Stomach (tissue), 9 donors: ENCODE measurements around the gene MBNL2. TPM values are rescaled to one million over a fixed set of nuclear protein-coding genes. Genes with fewer than 3 reads are reported as not detected.

Experiments
- DNase-seq, 2 donors: peaks; one replicate each; pipeline versions ENCODE4 v3.0.0 to v3.0.0-alpha.2; 2013 to 2019
- H3K27ac ChIP-seq, 5 donors: fragments of 200-600 bp in 4 of 5; sonication (generic) in 4 of 5; one replicate each; pipeline ENCODE4 v1.5.1; 2013 to 2019; ENCODE audit warnings: mild to moderate bottlenecking in 1 of 5, moderate library complexity in 1 of 5
- H3K27me3 ChIP-seq, 3 donors: fragments of 200-600 bp; sonication (generic); one replicate each; pipeline ENCODE4 v1.5.1; 2017 to 2019; ENCODE audit warnings: mixed run types in 1 of 3
- H3K36me3 ChIP-seq, 4 donors: fragments of 200-600 bp; sonication (generic); 1 replicate in 3 of 4; 2 replicates in 1 of 4; pipeline ENCODE4 v1.5.1; 2016 to 2019
- H3K4me1 ChIP-seq, 4 donors: fragments of 200-600 bp; sonication (generic); one replicate each; pipeline ENCODE4 v1.5.1; 2016 to 2019
- H3K4me3 ChIP-seq, 4 donors: fragments of 200-600 bp; sonication (generic) in 3 of 4; one replicate each; pipeline ENCODE4 v1.5.1; 2016 to 2019; ENCODE audit warnings: mild to moderate bottlenecking in 1 of 4
- H3K9me3 ChIP-seq, 4 donors: fragments of 200-600 bp; sonication (generic); one replicate each; pipeline ENCODE4 v1.5.1; 2016 to 2019
- EP300 ChIP-seq: sonication (generic); formaldehyde crosslinking; IDR thresholded peaks from one replicate; pipeline ENCODE4 v1.6.1; 2017; ENCODE audit warnings: antibody characterized with exemption
- POLR2A ChIP-seq, 4 donors: fragments of 450-650 bp; IDR thresholded peaks; one replicate each; pipeline ENCODE4 v1.6.1; 2016; ENCODE audit warnings: antibody characterized with exemption in 4 of 4, control low read depth in 2 of 4, mild to moderate bottlenecking in 1 of 4, moderate library complexity in 1 of 4
- POLR2AphosphoS5 ChIP-seq, 3 donors: sonication (generic); formaldehyde crosslinking; IDR thresholded peaks; one replicate each; pipeline ENCODE4 v1.6.1; 2016; ENCODE audit warnings: antibody characterized with exemption in 3 of 3
- WGBS, 5 donors: extraction: QIAGEN DNeasy Blood & Tissue Kit in 3 of 5; methylation state at CpG; one replicate each; pipeline versions ENCODE4 v1.1.5 to v1.1.7; 2013 to 2018; 5-methylcytosine and 5-hydroxymethylcytosine counted together
- intact Hi-C: fragments of 100-400 bp; cut with DNase I; formaldehyde crosslinking; loops from one replicate; pipeline ENCODE4 v1.15.1; 2023; ENCODE audit warnings: low total_unique reads
- polyA plus RNA-seq, 3 donors: library from polyadenylated mRNA; stranded (reverse); fragments of 200-250 nt; gene quantifications; one replicate each; pipeline ENCODE4 v1.2.3, GENCODE V29; 2013
- total RNA-seq, 5 donors: library from RNA; depleted of rRNA; stranded (reverse); fragments of >200 nt; gene quantifications; one replicate each; pipeline versions ENCODE4 v1.1.0 to v1.2.3, GENCODE V29; 2014 to 2016
- TF ChIP-seq, protein P1 (sequence below), 7 experiments: fragments of 450-650 bp in 4 of 7; fragments of 200-600 bp in 3 of 7; sonication (generic) in 3 of 7; IDR thresholded peaks; one replicate each; pipeline ENCODE4 v1.5.1; 2016 to 2019; ENCODE audit warnings: antibody characterized with exemption in 7 of 7, control low read depth in 2 of 7, mild to moderate bottlenecking in 1 of 7
- donor health status: healthy with polysubstance abuse.
- donor health status: Bipolar disorder and iron deficiency.
- donor health status: healthy.

MBNL2 gene
- total and polyA plus RNA-seq, 8 donors, result 8.3 to 74.5 (median 25.6) TPM

DNA sequence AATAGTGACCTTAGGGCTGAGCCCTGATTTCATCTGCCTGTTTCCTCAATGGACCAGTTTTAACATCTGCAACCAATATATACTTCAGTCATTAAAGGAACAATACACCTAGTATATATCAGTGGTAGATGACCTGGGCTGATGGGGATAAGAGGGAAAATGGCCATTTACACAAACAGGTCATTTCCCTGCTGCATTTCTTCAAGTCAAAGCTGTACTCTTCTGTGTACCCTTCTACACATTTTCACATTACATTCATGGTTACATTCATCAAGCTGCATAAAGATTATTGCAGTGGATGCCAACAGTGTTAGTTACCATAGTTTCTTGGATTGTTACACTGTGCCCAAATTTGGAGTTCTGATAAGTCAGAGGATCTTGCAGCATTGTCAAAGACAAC is 130.7 kb downstream of the MBNL2 start:
- Histone ChIP-seq H3K9me3 (peaks cover 0 to 8% (median 0%) of the 10 kb centered on the region in 4 donors), H3K4me1 (peaks cover 0 to 16% (median 0%) of the 10 kb centered on the region in 4 donors), H3K36me3 (peaks cover 22 to 63% (median 59%) of the 10 kb centered on the region in 4 donors), H3K27me3 (no peaks in the 10 kb centered on the region), H3K4me3 (no peak overlapping the region), H3K27ac (peak overlapping the region in 1 of 5 donors; percentile 4)
- DNase-seq, result no peak
- intact Hi-C loops, result no loop called here
- TF ChIP-seq POLR2AphosphoS5 (IDR thresholded peaks at IDR 0.05), result no peak
- no peak for TF ChIP-seq POLR2A (IDR thresholded peaks at IDR 0.05)
- TF ChIP-seq, protein P1, sequence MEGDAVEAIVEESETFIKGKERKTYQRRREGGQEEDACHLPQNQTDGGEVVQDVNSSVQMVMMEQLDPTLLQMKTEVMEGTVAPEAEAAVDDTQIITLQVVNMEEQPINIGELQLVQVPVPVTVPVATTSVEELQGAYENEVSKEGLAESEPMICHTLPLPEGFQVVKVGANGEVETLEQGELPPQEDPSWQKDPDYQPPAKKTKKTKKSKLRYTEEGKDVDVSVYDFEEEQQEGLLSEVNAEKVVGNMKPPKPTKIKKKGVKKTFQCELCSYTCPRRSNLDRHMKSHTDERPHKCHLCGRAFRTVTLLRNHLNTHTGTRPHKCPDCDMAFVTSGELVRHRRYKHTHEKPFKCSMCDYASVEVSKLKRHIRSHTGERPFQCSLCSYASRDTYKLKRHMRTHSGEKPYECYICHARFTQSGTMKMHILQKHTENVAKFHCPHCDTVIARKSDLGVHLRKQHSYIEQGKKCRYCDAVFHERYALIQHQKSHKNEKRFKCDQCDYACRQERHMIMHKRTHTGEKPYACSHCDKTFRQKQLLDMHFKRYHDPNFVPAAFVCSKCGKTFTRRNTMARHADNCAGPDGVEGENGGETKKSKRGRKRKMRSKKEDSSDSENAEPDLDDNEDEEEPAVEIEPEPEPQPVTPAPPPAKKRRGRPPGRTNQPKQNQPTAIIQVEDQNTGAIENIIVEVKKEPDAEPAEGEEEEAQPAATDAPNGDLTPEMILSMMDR (IDR thresholded peaks at IDR 0.05), result no peak
- TF ChIP-seq EP300, result no peak

DNA sequence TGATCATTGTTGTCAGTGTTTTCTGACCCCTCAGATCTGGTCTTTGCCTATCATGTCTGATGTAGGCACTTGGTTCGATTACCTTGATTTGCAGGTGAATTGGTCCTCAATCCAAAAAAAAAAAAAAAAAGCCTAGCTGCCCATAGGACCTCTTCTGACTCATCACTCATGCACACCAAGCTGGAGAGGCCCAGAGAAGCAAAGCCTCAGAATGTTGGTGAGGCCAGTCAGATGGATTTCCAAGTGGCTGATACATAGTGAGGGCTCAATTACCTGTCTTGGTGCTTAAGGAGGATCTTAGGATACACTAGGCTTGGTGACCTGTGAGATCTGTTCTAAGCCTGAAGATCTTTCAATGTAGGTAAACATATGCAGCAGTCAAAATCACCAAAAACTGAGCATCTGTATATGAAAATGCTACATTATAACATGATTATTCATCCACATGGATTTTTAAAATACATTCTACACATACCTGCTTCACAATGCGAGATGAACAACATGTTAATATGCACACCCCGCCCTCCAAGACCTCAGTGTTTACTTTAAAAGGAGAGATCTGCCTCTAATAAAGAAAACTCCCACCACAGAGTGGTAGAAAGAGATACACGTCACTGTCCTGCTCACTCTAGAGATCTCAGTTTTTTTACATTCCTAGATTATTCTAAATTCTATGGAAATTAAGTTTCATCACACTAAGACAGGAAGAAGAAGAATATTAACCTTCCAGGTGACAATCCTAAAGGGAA is 132.0 kb downstream of the MBNL2 start:
- Histone ChIP-seq H3K9me3 (peaks cover 0 to 8% (median 0%) of the 10 kb centered on the region in 4 donors), H3K27ac (no peak overlapping the region), H3K36me3 (peaks cover 13 to 59% (median 52%) of the 10 kb centered on the region in 4 donors), H3K4me3 (no peak overlapping the region), H3K4me1 (peaks cover 0 to 17% (median under 1%) of the 10 kb centered on the region in 4 donors), H3K27me3 (no peaks in the 10 kb centered on the region)
- TF ChIP-seq, protein P1 (IDR thresholded peaks at IDR 0.05), result no peak
- TF ChIP-seq EP300, result no peak
- intact Hi-C loops, result no loop called here
- DNase-seq, result no peak
- 89 to 94% (median 92%) methylated on average over 4 of the region's 4 CpGs for WGBS, 5 donors

DNA sequence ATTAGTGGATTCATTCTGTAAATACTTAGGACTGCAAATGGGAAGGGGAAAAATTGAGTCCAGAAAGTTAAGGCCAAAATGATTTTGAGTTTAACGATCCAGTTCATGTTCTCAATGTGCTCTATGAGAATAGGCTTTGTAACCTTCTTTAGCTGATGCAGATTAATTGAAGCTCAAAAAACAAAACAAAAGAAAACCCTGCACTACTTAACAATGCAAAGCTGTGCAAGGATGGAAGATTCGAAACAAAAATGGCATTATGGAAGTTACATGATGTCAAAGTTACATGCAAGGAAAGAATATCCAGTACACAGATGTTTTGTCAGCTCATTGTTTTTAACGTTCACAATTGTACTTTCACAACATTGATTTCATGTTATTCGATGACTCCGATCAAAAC is 132.7 kb downstream of the MBNL2 start:
- DNase-seq, result no peak
- Histone ChIP-seq H3K4me1 (peaks cover 0 to 17% (median 3%) of the 10 kb centered on the region in 4 donors), H3K27me3 (no peaks in the 10 kb centered on the region), H3K4me3 (no peak overlapping the region), H3K36me3 (peaks cover 8 to 52% (median 45%) of the 10 kb centered on the region in 4 donors), H3K9me3 (peaks cover 0 to 8% (median 0%) of the 10 kb centered on the region in 4 donors), H3K27ac (no peak overlapping the region)
- WGBS, 5 donors, result 86 to 93% (median 92%) methylated on average over 5 of the region's 5 CpGs
- intact Hi-C loops, result no loop called here
- TF ChIP-seq POLR2AphosphoS5 (IDR thresholded peaks at IDR 0.05), result no peak
- TF ChIP-seq POLR2A (IDR thresholded peaks at IDR 0.05), result no peak
- no peak for TF ChIP-seq EP300

DNA sequence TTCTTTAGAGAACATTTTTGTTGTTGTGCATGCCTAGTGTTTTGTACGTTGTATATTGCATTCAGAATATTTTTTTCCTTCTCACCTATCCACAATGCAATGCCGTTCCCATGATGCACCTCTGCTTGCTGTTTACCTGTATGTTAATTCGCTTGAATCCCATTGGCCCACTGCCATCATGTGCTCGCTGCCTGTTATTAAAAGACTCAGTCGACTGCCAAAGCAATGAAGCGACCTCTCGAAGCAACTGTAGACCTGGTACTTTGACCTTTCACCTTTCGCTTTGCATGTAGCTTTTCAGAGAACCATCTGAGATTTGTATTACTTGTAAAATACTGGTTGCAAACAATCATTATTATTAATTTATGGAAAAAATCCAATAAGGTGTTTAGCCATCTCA is 134.5 kb downstream of the MBNL2 start:
- no peak for DNase-seq
- Histone ChIP-seq H3K36me3 (peaks cover 0 to 48% (median 41%) of the 10 kb centered on the region in 4 donors), H3K27ac (no peak overlapping the region), H3K4me3 (no peak overlapping the region), H3K9me3 (no peaks in the 10 kb centered on the region), H3K4me1 (peaks cover 0 to 16% (median 3%) of the 10 kb centered on the region in 4 donors), H3K27me3 (no peaks in the 10 kb centered on the region)
- TF ChIP-seq, protein P1 (IDR thresholded peaks at IDR 0.05), result no peak
- TF ChIP-seq EP300, result no peak
- TF ChIP-seq POLR2A (IDR thresholded peaks at IDR 0.05), result no peak
- no peak for TF ChIP-seq POLR2AphosphoS5 (IDR thresholded peaks at IDR 0.05)
- WGBS, 5 donors, result 91 to 95% (median 94%) methylated on average over 8 of the region's 8 CpGs
- intact Hi-C loops, result no loop called here
